Heart left ventricle (tissue), 16 donors: Measurements from ENCODE around the gene SYNM. TPM values are rescaled to one million over a fixed set of nuclear protein-coding genes. Genes with fewer than 3 reads are reported as not detected.
"Not testable (repeated sequence)": the region's sequence is repeated elsewhere in the genome, so short reads cannot be mapped to it uniquely, and the experiment has no call there.

ENCODE experiments used
- ATAC-seq, 4 donors: fragments of 200-7000 bp; cut with Tn5 transposase; one replicate each; pipeline ENCODE4 v1.9.1; 2020 to 2022; ENCODE audit warnings: moderate library complexity in 4 of 4, mild to moderate bottlenecking in 3 of 4, moderate number of reproducible peaks in 1 of 4
- DNase-seq, 5 donors: peaks; one replicate each; pipeline ENCODE4 v3.0.0-alpha.2; 2020
- H3K27ac ChIP-seq, 12 donors: fragments of 200-600 bp; sonication (generic) in 4 of 12; one replicate each; pipeline versions ENCODE4 v1.5.0 to v1.8.0; 2016 to 2022; ENCODE audit warnings: mild to moderate bottlenecking in 2 of 12
- H3K27me3 ChIP-seq, 9 donors: fragments of 200-600 bp; sonication (generic) in 2 of 9; one replicate each; pipeline versions ENCODE4 v1.5.1 to v1.8.0; 2016 to 2022; ENCODE audit warnings: mild to moderate bottlenecking in 3 of 9
- H3K36me3 ChIP-seq, 9 donors: fragments of 200-600 bp; sonication (generic) in 2 of 9; one replicate each; pipeline versions ENCODE4 v1.5.0 to v1.8.0; 2018 to 2022; ENCODE audit warnings: mild to moderate bottlenecking in 2 of 9
- H3K4me1 ChIP-seq, 12 donors: fragments of 200-600 bp; sonication (generic) in 4 of 12; one replicate each; pipeline versions ENCODE4 v1.5.0 to v1.8.0; 2016 to 2022; ENCODE audit warnings: mild to moderate bottlenecking in 3 of 12
- H3K4me3 ChIP-seq, 12 donors: fragments of 200-600 bp; sonication (generic) in 4 of 12; one replicate each; pipeline versions ENCODE4 v1.5.0 to v1.8.0; 2017 to 2022; ENCODE audit warnings: mild to moderate bottlenecking in 9 of 12, moderate library complexity in 4 of 12
- H3K9me3 ChIP-seq, 12 donors: fragments of 200-600 bp; sonication (generic) in 4 of 12; one replicate each; pipeline versions ENCODE4 v1.5.0 to v1.8.0; 2016 to 2022; ENCODE audit warnings: mild to moderate bottlenecking in 1 of 12
- POLR2A ChIP-seq, 2 donors: fragments of 450-650 bp; IDR thresholded peaks; one replicate each; pipeline ENCODE4 v1.6.1; 2017; ENCODE audit warnings: antibody characterized with exemption in 2 of 2, mild to moderate bottlenecking in 2 of 2, moderate library complexity in 2 of 2
- WGBS, 4 donors: extraction: QIAGEN DNeasy Blood & Tissue Kit in 2 of 4; methylation state at CpG; one replicate each; pipeline versions ENCODE4 v1.1.5 to v1.1.7; 2013 to 2018; 5-methylcytosine and 5-hydroxymethylcytosine counted together
- intact Hi-C, 10 donors: fragments of 100-400 bp; cut with DNase I; formaldehyde crosslinking; loops; one replicate each; pipeline versions ENCODE4 v1.11.1 to v1.14.2; 2022
- polyA plus RNA-seq, 2 donors: library from polyadenylated mRNA; stranded (reverse); fragments of 200-250 nt; gene quantifications; one replicate each; pipeline ENCODE4 v1.2.3, GENCODE V29; 2013
- total RNA-seq, 9 donors: library from RNA; depleted of rRNA in 2 of 9; stranded (reverse); fragments of >200 nt in 2 of 9; fragmentation: NEBNext Ultra II Directional in 3 of 9; extraction: Animal tissue kit (Norgen Biotek cat#: 25700) in 3 of 9; gene quantifications; one replicate each; pipeline versions ENCODE4 v1.1.0 to v1.2.4, GENCODE V29; 2016 to 2023
- TF ChIP-seq, protein P1 (sequence below), 12 donors: fragments of 200-600 bp; sonication (generic) in 4 of 12; IDR thresholded peaks; one replicate each; pipeline versions ENCODE4 v1.5.0 to v1.8.0; 2018 to 2022; ENCODE audit warnings: antibody characterized with exemption in 12 of 12, mild to moderate bottlenecking in 5 of 12
- donor health status: ischemic (EF 13 %, LVEDD 7.1; RV severe dilation, severe dysfunction).
- donor health status: healthy with polysubstance abuse.
- donor health status: DM: no; HTN: yes; CAD: no.
- donor health status: DM: no; HTN: no; CAD: no.
- donor health status: ischemic (EF 25% LVEDD 6.9; RV normal size, moderate dysfunction).
- donor health status: ischemic (EF 25% LVEDD 5.7; RV mildly dilated, moderate dysfunction).
- donor health status: healthy.
- donor health status: DM: yes; HTN: yes; CAD: no.
- donor health status: ischemic (EF 35%, LVEDD 5.7; RV mildly dilated, moderate dysfunction).
- donor health status: nonischemic (EF 11% LVEDD 7.7; RV severe dilation, severe dysfunction).
- donor health status: DM: yes; HTN: yes; CAD: no.
- donor health status: PGD.
- donor health status: ischemic (EF 29% LVEDD 5.4; RV normal size, mild dysfunction).
- donor health status: nonischemic (EF 23%, LVEDD 6.1; RV moderate dilation, normal function).

The SYNM gene
- total and polyA plus RNA-seq, 11 donors = 113 to 455 (median 262) TPM

DNA sequence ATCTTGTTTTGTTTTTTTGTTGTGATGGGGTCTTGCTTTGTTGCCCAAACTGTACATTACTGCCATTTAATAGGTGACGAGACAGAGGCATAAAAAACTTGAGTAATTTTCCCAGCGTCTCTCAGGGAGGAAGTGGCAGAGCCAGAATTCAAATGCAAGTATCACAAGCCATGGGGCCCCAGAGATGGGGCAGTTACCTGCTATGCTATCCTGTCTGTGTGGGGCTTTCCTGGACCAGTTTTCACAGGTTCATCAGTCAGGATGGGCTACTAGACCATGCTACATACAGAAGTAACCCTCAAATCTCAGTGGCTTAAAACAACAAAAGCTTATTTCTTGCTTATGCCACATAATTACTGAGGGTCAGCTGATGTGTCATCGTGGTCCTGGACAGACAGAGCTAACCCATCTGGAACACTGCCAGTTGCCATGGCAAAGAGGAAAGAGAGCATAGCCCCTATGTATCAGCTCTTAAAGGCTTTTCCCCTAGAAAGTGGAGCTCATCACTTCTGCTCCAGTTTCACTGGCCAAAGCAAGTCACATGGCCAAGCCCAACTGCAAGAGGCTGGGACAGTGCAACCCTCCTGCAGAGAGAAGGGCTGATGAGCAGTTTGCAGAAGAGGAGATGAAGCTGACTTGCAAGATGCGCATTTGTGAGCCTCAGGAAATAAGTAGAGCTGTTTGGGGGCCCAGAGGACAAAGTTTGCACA lies 31.7 kb upstream of the SYNM start:
- peaks cover 0 to 4% (median 0%) of the 10 kb centered on the region in 12 donors for H3K4me1 ChIP-seq
- ATAC-seq (no peak), DNase-seq (no peak)
- no peak overlapping the region for H3K27ac ChIP-seq
- no peaks in the 10 kb centered on the region for H3K36me3 ChIP-seq
- no peak for TF ChIP-seq POLR2A (IDR thresholded peaks at IDR 0.05)
- TF ChIP-seq, protein P1, sequence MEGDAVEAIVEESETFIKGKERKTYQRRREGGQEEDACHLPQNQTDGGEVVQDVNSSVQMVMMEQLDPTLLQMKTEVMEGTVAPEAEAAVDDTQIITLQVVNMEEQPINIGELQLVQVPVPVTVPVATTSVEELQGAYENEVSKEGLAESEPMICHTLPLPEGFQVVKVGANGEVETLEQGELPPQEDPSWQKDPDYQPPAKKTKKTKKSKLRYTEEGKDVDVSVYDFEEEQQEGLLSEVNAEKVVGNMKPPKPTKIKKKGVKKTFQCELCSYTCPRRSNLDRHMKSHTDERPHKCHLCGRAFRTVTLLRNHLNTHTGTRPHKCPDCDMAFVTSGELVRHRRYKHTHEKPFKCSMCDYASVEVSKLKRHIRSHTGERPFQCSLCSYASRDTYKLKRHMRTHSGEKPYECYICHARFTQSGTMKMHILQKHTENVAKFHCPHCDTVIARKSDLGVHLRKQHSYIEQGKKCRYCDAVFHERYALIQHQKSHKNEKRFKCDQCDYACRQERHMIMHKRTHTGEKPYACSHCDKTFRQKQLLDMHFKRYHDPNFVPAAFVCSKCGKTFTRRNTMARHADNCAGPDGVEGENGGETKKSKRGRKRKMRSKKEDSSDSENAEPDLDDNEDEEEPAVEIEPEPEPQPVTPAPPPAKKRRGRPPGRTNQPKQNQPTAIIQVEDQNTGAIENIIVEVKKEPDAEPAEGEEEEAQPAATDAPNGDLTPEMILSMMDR (IDR thresholded peaks at IDR 0.05) = no peak
- intact Hi-C loops = loop anchor here in 6 of 10 donors (2.0 to 10.0 kb wide), 5 partner anchors 296 to 628 kb away; partner anchors contain the start of gene IGF1R (in 1 of the 6)
- H3K9me3 ChIP-seq = no peaks in the 10 kb centered on the region
- WGBS, 4 donors = 65 to 74% (median 73%) methylated on average over 4 of the region's 4 CpGs
- H3K27me3 ChIP-seq = no peaks in the 10 kb centered on the region
- H3K4me3 ChIP-seq = no peak overlapping the region

DNA sequence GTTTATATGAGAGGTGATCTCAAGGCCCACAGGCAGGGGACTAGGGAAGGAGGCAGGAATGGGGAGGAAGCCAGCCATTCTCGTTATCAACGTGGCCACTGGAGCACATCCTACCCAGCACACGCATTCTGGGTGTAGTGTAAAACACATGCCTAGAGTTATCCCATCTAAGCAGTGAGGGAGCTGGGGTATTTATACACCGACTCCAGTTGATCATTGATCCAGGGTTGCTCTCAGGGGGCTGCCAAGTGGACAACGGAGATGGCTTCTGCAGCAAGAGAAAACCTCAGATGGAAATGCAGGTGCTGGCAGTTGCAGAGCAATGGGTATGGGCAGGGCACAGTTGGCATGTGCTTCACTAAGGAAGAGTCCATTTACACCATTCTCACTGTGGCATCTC lies 30.4 kb upstream of the SYNM start:
- ATAC-seq (no peak), DNase-seq (no peak)

DNA sequence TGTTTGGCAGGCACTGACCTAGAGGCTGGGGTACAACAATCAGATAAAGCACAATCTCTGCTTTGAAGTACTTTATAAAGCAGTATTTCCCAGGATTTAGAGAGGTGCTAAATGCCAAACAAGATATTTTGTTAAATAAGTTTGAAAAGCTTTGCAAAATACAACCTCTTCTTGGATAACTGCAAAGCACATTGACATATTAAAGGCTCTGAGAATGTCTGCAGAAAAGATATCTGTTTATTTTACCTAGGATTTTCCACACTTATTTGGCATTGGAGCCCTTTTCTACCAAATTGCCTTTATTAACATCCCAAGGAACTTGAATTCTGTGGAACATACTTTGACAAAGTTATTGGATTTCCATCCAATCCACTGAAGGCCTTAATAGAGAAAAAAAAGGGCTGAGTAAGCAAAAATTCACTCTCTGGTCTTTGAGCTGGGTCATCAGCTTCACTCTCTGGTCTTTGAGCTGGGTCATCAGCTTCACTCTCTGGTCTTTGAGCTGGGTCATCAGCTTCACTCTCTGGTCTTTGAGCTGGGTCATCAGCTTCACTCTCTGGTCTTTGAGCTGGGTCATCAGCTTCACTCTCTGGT lies 29.7 kb upstream of the SYNM start:
- intact Hi-C loops = loop anchor here (5.0 to 10.0 kb wide), 8 partner anchors 298 to 633 kb away; partner anchors contain the start of gene IGF1R (in 1 of the 10)
- H3K9me3 ChIP-seq, H3K27ac ChIP-seq, H3K4me3 ChIP-seq, H3K36me3 ChIP-seq, H3K27me3 ChIP-seq, H3K4me1 ChIP-seq, DNase-seq, ATAC-seq: not testable (repeated sequence)

More for the DNA sequence above, 30.4 kb upstream of the SYNM start:
- peaks cover 0 to 4% (median 0%) of the 10 kb centered on the region in 12 donors for H3K4me1 ChIP-seq
- intact Hi-C loops = loop anchor here in 5 of 10 donors (5.0 to 10.0 kb wide), 4 partner anchors 297 to 630 kb away; partner anchors contain the start of gene IGF1R (in 1 of the 5)
- H3K27me3 ChIP-seq = no peaks in the 10 kb centered on the region
- H3K27ac ChIP-seq = no peak overlapping the region
- H3K9me3 ChIP-seq = no peaks in the 10 kb centered on the region
- H3K4me3 ChIP-seq = no peak overlapping the region
- no peaks in the 10 kb centered on the region for H3K36me3 ChIP-seq
- no peak for TF ChIP-seq POLR2A (IDR thresholded peaks at IDR 0.05)
- TF ChIP-seq, protein P1 (IDR thresholded peaks at IDR 0.05) = no peak
- 83 to 93% (median 90%) methylated on average over 5 of the region's 5 CpGs for WGBS, 4 donors

DNA sequence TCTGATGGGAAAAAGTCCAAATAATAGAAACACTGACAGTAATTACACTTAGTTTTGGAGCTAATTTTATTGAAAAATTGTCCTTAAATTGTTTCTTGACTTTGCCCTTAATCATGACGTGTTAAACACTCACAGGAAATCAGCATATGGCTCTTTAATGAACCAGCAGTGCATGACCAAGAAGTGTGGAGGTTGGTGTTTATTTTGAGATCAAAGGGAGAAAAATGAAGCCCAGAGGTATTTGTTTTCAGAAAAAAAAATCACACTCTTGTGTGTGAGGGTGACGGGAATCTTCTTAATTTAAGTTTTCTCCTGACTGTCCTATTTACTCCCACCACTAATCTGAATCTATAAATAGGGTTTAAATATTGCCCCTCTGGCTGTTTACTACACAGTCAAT lies 28.8 kb upstream of the SYNM start:
- WGBS, 4 donors = 51 to 79% (median 73%) methylated on average over 2 of the region's 2 CpGs
- intact Hi-C loops = loop anchor here (1.0 to 10.0 kb wide), 12 partner anchors 299 to 634 kb away; partner anchors contain the start of gene IGF1R (in 2 of the 10)
- TF ChIP-seq, protein P1 (IDR thresholded peaks at IDR 0.05) = no peak
- no peak for TF ChIP-seq POLR2A (IDR thresholded peaks at IDR 0.05)
- Histone ChIP-seq H3K36me3 (no peaks in the 10 kb centered on the region), H3K27me3 (no peaks in the 10 kb centered on the region), H3K4me1 (peaks cover 0 to 4% (median 0%) of the 10 kb centered on the region in 12 donors), H3K4me3 (peak overlapping the region in 4 of 12 donors; percentile 41 to 54 (median 49)), H3K9me3 (no peaks in the 10 kb centered on the region), H3K27ac (no peak overlapping the region)
- DNase-seq (no peak), ATAC-seq (no peak)
